Measurements from ENCODE around the gene SH2D3A. TPM values are rescaled to one million over a fixed set of nuclear protein-coding genes. Genes with fewer than 3 reads are reported as not detected.
"Not testable (repeated sequence)": the region's sequence is repeated elsewhere in the genome, so short reads cannot be mapped to it uniquely, and the experiment has no call there.

The SH2D3A gene
- total RNA-seq, 1 experiment from 2014 or later: 76.7 TPM

- CTCF ChIA-PET: no interaction called here
Measured at GRCh38 chr19:6778386-6778785, 11.2 kb upstream of the SH2D3A start.

GRCh38 chr19:6777434-6777833 is 10.2 kb upstream of the SH2D3A start:
- no peak for DNase-seq (ENCODE audit: unreplicated experiment)
- H3K36me3 Mint-ChIP-seq (ENCODE audit: insufficient read depth, unreplicated experiment): no peaks in the 10 kb centered on the region
- intact Hi-C loops (cut with micrococcal nuclease): no loop called here
- peaks cover 12% of the 10 kb centered on the region for H3K27me3 Mint-ChIP-seq (ENCODE audit: insufficient read depth, unreplicated experiment)
- ChIA-PET CTCF (no interaction called here), POLR2A (no interaction called here)
- no peak for TF ChIP-seq CTCF (IDR thresholded peaks at IDR 0.05; ENCODE audit: unreplicated experiment)
- no peak overlapping the region for H3K27ac Mint-ChIP-seq (ENCODE audit: low read depth, unreplicated experiment)
- H3K4me3 Mint-ChIP-seq (ENCODE audit: unreplicated experiment): no peak overlapping the region
- peaks cover 17% of the 10 kb centered on the region for H3K9me3 Mint-ChIP-seq (ENCODE audit: unreplicated experiment)
- BruUV-seq (replicated peaks): no TSS peak
- no peaks in the 10 kb centered on the region for H3K4me1 Mint-ChIP-seq (ENCODE audit: insufficient read depth, unreplicated experiment)

More at GRCh38 chr19:6778386-6778785, 11.2 kb upstream of the SH2D3A start:
- DNase-seq (ENCODE audit: unreplicated experiment): no peak
- Mint-ChIP-seq H3K27ac (ENCODE audit: low read depth, unreplicated experiment) (no peak overlapping the region), H3K4me1 (ENCODE audit: insufficient read depth, unreplicated experiment) (no peaks in the 10 kb centered on the region), H3K9me3 (ENCODE audit: unreplicated experiment) (peaks cover 17% of the 10 kb centered on the region), H3K36me3 (ENCODE audit: insufficient read depth, unreplicated experiment) (no peaks in the 10 kb centered on the region), H3K27me3 (ENCODE audit: insufficient read depth, unreplicated experiment) (peaks cover 12% of the 10 kb centered on the region), H3K4me3 (ENCODE audit: unreplicated experiment) (no peak overlapping the region)
- no TSS peak for BruUV-seq (replicated peaks)
- TF ChIP-seq CTCF (IDR thresholded peaks at IDR 0.05; ENCODE audit: unreplicated experiment): no peak
- intact Hi-C loops (cut with micrococcal nuclease): no loop called here
- POLR2A ChIA-PET: no interaction called here

- Mint-ChIP-seq H3K9me3 (ENCODE audit: unreplicated experiment) (peaks cover 17% of the 10 kb centered on the region), H3K27me3 (ENCODE audit: insufficient read depth, unreplicated experiment) (peaks cover 12% of the 10 kb centered on the region), H3K4me3 (ENCODE audit: unreplicated experiment) (no peak overlapping the region), H3K27ac (ENCODE audit: low read depth, unreplicated experiment) (no peak overlapping the region), H3K36me3 (ENCODE audit: insufficient read depth, unreplicated experiment) (no peaks in the 10 kb centered on the region), H3K4me1 (ENCODE audit: insufficient read depth, unreplicated experiment) (no peaks in the 10 kb centered on the region)
- no peak for DNase-seq (ENCODE audit: unreplicated experiment)
- intact Hi-C loops (cut with micrococcal nuclease): no loop called here
- no TSS peak for BruUV-seq (replicated peaks)
- CTCF ChIA-PET: no interaction called here
- no peak for TF ChIP-seq CTCF (IDR thresholded peaks at IDR 0.05; ENCODE audit: unreplicated experiment)
- POLR2A ChIA-PET: no interaction called here
Measured at GRCh38 chr19:6776999-6777398, 9.8 kb upstream of the SH2D3A start.

- DNase-seq (ENCODE audit: unreplicated experiment); H3K27ac Mint-ChIP-seq (ENCODE audit: low read depth, unreplicated experiment); POLR2A ChIA-PET; H3K4me1 Mint-ChIP-seq (ENCODE audit: insufficient read depth, unreplicated experiment); H3K36me3 Mint-ChIP-seq (ENCODE audit: insufficient read depth, unreplicated experiment); CTCF ChIA-PET; intact Hi-C loops (cut with micrococcal nuclease); BruUV-seq (replicated peaks); H3K4me3 Mint-ChIP-seq (ENCODE audit: unreplicated experiment): not testable (repeated sequence)
- H3K9me3 Mint-ChIP-seq (ENCODE audit: unreplicated experiment): peaks cover 17% of the 10 kb centered on the region
- H3K27me3 Mint-ChIP-seq (ENCODE audit: insufficient read depth, unreplicated experiment): peaks cover 12% of the 10 kb centered on the region
Measured at GRCh38 chr19:6776045-6776444, 8.8 kb upstream of the SH2D3A start.
